ENCODE measurements around the gene AEN.

AEN gene

DNA sequence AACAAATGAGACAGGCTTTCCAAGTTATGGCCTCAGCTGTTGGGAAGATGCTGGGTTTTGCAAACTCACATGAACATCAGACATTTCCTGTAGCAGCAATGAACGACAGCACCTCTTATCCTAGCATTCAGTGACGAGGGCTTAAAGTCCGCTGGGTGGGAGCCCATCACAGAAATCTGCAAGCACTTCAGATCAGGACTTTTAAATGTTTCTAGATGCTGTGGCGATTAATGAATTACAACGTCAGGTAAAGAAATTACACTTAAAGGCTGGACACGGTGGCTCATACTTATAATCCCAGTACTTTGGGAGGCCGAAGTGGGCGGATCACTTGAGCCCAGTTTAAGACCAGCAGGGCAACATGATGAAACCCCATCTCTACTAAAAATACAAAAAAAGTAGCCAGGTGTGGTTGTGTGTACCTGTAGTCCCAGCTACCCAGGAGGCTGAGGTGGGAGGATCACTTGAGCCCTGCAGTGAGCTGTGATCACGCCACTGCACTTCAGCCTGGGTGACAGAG is 3.9 kb downstream of the AEN start:
- TF ChIP-seq, protein P1, sequence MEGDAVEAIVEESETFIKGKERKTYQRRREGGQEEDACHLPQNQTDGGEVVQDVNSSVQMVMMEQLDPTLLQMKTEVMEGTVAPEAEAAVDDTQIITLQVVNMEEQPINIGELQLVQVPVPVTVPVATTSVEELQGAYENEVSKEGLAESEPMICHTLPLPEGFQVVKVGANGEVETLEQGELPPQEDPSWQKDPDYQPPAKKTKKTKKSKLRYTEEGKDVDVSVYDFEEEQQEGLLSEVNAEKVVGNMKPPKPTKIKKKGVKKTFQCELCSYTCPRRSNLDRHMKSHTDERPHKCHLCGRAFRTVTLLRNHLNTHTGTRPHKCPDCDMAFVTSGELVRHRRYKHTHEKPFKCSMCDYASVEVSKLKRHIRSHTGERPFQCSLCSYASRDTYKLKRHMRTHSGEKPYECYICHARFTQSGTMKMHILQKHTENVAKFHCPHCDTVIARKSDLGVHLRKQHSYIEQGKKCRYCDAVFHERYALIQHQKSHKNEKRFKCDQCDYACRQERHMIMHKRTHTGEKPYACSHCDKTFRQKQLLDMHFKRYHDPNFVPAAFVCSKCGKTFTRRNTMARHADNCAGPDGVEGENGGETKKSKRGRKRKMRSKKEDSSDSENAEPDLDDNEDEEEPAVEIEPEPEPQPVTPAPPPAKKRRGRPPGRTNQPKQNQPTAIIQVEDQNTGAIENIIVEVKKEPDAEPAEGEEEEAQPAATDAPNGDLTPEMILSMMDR (IDR thresholded peaks at IDR 0.05; ENCODE audit: low read depth, low read length), result no peak
- no peak for DNase-seq
- no peaks in the 10 kb centered on the region for H3K27me3 ChIP-seq (ENCODE audit: insufficient read depth, low read depth, severe bottlenecking)
- no peaks in the 10 kb centered on the region for H3K9me3 ChIP-seq (ENCODE audit: severe bottlenecking)
- peaks cover 86% of the 10 kb centered on the region for H3K36me3 ChIP-seq
- no peak overlapping the region for H3K4me3 ChIP-seq (ENCODE audit: low read depth, low read length)
- no peak overlapping the region for H3K27ac ChIP-seq

DNA sequence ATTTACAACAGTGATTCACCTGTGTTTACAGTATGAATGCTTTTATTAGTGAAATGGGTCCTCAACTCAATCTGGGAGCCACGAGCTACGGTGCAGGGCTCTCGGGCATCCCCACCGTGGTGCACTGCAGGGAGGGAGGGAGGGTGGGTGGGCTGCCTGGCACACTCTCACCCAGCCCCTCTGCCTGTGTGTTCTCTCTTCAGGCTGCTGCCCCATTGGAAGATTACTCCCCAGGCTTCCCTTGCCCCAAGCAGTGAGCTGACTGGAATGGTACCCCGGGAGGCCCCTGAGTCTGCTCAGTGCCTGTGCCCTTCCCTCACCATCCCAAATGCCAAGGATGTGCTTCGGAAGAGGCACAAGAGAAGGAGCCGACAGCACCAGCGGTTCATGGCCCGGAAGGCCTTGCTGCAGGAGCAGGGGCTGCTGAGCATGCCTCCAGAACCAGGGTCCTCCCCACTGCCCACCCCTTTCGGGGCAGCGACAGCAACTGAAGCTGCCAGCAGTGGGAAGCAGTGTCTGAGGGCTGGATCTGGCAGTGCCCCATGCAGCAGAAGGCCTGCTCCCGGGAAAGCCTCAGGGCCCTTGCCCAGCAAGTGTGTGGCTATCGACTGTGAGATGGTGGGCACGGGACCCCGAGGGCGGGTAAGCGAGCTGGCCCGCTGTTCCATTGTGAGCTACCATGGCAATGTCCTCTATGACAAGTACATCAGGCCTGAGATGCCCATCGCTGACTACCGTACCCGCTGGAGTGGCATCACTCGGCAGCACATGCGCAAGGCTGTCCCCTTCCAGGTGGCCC is 5.0 kb downstream of the AEN start:
- Histone ChIP-seq H3K27me3 (ENCODE audit: insufficient read depth, low read depth, severe bottlenecking) (no peaks in the 10 kb centered on the region), H3K36me3 (peaks cover 96% of the 10 kb centered on the region), H3K27ac (no peak overlapping the region), H3K4me3 (ENCODE audit: low read depth, low read length) (no peak overlapping the region), H3K9me3 (ENCODE audit: severe bottlenecking) (no peaks in the 10 kb centered on the region)
- TF ChIP-seq, protein P1 (IDR thresholded peaks at IDR 0.05; ENCODE audit: low read depth, low read length), result no peak
- no peak for DNase-seq

DNA sequence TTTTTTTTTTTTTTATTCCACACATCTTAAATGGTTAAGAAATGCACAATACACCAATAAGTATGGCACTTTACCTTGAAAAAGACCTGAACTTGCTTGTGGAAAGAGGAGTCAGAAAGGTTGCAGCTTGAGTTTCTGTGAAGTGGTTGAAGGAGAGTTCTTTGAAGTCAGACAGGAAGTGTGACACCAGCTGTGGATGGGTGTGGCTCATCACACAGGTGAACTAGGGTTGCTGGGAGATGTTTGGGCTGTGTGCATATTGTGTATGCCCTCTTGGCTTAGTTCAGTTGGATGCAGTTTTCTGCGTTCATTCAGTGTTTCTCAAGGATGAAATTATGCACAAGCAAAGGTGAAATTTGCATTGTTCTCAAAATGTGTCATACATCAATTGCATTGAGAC is 6.3 kb downstream of the AEN start:
- Histone ChIP-seq H3K9me3 (ENCODE audit: severe bottlenecking) (no peaks in the 10 kb centered on the region), H3K27ac (no peak overlapping the region), H3K27me3 (ENCODE audit: insufficient read depth, low read depth, severe bottlenecking) (no peaks in the 10 kb centered on the region), H3K4me3 (ENCODE audit: low read depth, low read length) (no peak overlapping the region), H3K36me3 (peaks cover 97% of the 10 kb centered on the region)
- no peak for DNase-seq
- TF ChIP-seq, protein P1 (IDR thresholded peaks at IDR 0.05; ENCODE audit: low read depth, low read length), result no peak

DNA sequence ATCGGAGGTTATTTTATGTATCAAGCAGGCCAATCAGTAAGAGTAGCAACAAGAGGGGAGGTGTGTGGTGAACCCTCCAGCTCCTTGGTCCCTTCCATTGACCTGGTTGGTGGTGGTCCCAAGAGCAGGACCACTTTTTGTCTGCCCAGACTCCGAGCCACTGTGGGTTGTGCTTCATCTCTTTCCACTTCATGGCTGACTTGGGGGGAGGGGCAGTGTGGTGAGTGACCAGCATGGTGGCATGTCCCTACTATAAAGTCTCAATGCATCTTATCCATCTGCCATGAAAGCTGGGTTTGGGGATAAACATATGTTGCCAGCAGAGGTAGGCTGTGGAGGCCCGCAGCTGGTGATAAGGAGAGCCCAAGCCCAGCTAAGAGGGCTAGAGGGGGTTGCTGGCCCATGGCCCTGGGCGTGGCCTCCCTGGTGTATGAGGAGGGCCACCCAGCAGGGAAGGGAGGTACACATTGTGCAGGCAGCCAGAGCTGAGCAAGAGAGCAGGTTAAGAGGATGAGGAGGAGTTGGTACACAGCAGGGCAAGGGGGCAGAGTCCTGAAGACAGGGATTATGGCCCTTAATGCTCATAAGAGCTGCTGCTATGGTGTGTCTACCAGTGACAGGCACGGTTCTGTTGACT is 7.0 kb downstream of the AEN start:
- DNase-seq, result no peak
- Histone ChIP-seq H3K27me3 (ENCODE audit: insufficient read depth, low read depth, severe bottlenecking) (no peaks in the 10 kb centered on the region), H3K4me3 (ENCODE audit: low read depth, low read length) (no peak overlapping the region), H3K27ac (no peak overlapping the region), H3K9me3 (ENCODE audit: severe bottlenecking) (no peaks in the 10 kb centered on the region), H3K36me3 (peaks cover 98% of the 10 kb centered on the region)
- TF ChIP-seq, protein P1 (IDR thresholded peaks at IDR 0.05; ENCODE audit: low read depth, low read length), result no peak

DNA sequence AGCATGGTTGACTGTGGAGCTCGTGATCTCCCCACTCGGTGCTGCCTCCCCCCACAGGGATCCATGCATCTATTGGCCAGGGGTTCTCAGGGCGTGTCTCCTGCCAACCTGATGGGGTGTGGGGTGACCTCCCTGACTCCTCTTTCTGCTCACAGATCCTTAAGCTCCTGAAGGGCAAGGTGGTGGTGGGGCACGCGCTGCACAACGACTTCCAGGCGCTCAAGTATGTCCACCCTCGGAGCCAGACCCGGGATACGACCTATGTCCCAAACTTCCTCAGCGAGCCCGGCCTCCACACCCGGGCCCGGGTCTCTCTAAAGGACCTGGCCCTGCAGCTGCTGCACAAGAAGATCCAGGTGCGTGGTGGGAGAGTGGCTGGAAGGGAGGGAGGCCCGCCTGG is 7.9 kb downstream of the AEN start:
- H3K27me3 ChIP-seq (ENCODE audit: insufficient read depth, low read depth, severe bottlenecking), result no peaks in the 10 kb centered on the region
- TF ChIP-seq, protein P1 (IDR thresholded peaks at IDR 0.05; ENCODE audit: low read depth, low read length), result no peak
- DNase-seq, result no peak
- H3K36me3 ChIP-seq, result peaks cover 95% of the 10 kb centered on the region
- H3K4me3 ChIP-seq (ENCODE audit: low read depth, low read length), result no peak overlapping the region
- H3K9me3 ChIP-seq (ENCODE audit: severe bottlenecking), result no peaks in the 10 kb centered on the region
- no peak overlapping the region for H3K27ac ChIP-seq

All from WERI-Rb-1 (cell line).